Raji (cell line): ENCODE measurements around the gene TBC1D3B.
A peak's percentile ranks its signal among the peaks of the same experiment; 100 is the strongest.
"Not testable (repeated sequence)": the region's sequence is repeated elsewhere in the genome, so short reads cannot be mapped to it uniquely, and the experiment has no call there.

ENCODE experiments used
- POLR2A ChIP-seq: IDR thresholded peaks from 2 replicates; pipeline ENCODE4 v1.6.1; 2011; ENCODE audit warnings: low read depth, low read length, control low read depth; ENCODE audit not compliant: insufficient read depth

TBC1D3B gene

GRCh38 chr17:36176536-36176935 is at the start of gene TBC1D3B:
TBC1D3B (minus strand) TSS chr17:36176636; CDS start chr17:36175050, 1,586 bp downstream.
- TF ChIP-seq POLR2A: not testable (repeated sequence)

- no peak for TF ChIP-seq POLR2A
Observed at GRCh38 chr17:36214918-36215317, 38.5 kb upstream of the TBC1D3B start.

DNA sequence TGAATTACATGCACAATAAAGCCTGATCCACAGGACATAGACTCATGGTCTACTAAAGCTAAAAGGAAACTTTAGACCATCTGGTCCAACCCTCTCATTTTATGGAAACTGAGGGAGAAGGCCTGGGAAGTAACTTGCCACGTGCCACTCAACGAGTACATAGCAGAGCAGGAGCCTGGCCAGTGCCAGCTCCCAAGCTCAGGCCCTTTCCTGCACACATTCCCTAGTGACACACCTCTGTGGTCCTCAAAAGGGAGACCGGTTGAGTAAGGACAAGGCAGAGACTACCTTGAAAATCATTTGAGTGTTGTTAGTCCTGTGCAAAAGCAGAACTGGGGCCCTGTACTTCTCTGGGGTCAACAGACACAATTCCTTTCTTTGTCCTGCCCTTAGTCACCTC is 37.3 kb upstream of the TBC1D3B start:
- TF ChIP-seq POLR2A: no peak

- no peak for TF ChIP-seq POLR2A
Observed at GRCh38 chr17:36212966-36213365, 36.5 kb upstream of the TBC1D3B start.

GRCh38 chr17:36212272-36212605 is 35.8 kb upstream of the TBC1D3B start:
- TF ChIP-seq POLR2A: no peak

DNA sequence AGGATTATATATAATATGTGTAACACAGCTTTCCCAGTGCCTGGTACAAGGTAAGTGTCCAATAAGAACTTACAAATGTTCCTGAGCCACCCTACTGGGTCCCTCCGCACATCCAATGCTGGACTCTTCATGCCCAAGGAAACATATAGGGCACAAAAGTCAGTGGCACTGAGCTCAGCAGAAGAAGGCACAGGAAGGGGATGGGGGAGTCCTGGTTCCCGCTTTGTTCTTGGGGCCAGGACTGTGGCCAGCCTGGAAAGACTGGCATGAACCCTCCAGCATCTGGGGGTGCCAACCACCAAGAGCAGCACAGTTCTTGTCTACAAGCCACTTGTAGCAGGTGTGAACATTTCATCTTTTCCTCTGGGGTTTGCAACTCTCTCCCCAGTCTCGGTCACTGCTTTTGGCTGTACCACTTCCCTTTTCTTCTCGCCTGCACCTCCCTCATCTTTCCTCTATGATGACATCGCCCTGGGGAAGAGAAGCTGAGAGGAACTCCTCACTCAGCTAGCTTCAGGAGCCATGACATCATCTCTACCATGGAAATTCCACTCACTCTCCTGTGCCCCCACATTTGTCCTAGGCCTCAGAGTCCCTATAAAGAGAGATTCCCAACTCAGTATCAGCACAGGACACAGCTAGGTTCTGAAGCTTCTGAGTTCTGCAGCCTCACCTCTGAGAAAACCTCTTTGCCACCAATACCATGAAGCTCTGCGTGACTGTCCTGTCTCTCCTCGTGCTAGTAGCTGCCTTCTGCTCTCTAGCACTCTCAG is 34.2 kb upstream of the TBC1D3B start, which contains the start of gene CCL4L2:
CCL4L2 (plus strand) TSS at position 625 of the 773 bp plus-strand sequence.
- peak; percentile 43 for TF ChIP-seq POLR2A

DNA sequence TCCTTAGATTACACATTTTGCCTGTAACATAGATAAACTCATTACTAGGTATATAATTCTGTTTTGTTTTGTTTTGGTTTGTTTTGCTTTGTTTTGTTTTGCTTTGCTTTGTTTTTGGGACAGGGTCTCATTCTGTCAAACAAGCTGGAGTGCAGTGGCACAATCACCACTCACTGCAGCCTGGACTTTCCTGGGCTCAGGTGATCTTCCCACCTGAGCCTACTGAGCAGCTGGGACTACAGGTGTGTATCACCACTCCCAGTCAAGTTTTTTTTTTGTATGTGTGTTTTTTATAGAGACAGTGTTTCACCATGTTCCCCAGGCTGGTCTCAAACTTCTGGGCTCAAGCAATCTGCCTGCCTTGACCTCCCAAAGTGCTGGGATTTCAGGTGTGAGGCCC is 33.1 kb upstream of the TBC1D3B start:
- TF ChIP-seq POLR2A: no peak

GRCh38 chr17:36205637-36206485 is 29.4 kb upstream of the TBC1D3B start:
- TF ChIP-seq POLR2A: no peak

DNA sequence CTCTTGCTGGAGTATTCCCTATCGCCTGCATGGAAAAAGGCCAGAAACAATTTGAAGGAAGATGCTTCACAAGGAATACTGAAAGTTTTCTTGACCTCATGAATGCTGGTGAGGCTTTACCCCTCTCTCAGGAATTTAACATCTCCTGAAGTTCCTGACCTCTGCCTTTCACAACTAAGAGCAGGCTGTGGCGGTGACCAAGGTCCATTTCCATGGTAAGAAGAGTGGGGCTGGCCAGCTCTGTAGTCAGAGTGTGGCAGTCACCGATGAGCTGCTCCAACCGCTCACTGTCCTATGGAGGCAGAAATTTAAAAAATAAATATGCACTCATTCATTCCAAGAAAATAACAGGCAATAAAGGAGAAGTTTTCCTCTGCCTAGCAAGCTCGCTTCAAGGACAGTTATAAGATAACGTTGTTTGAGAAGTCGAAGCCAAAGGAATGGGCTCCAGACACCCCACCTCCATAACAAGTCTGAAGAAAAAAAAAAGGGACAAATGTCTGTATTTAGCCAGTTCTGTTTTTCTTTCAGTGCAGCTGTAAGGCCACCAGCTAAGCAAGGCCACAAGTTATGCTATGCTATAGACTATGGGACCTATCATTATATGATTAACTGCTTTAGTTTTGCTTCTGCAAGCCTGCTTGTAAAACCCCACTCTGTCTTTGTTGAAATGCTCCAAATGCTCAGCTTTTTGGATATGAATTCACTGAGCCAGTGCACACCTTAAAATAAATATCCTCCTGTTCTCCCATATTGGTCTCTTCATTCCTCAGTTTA is 28.5 kb upstream of the TBC1D3B start:
- no peak for TF ChIP-seq POLR2A

DNA sequence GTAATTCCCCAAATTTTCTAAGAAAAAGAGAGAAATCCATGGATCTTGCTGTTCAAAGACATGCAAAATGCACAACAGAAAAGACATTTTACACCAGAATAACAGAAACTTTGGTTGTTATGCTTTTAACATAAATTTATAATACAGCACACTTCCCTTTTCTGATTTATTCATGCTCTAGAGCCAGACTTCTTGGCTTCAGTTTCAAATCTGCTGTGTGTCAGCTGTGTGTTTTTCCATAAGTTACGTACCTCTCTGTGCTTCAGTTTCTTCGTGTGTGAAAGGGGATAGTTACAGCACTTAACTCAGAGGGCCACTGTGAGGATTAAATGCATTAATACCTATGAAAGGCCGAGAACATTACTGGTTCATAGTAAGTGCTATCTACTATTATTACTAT is 26.9 kb upstream of the TBC1D3B start:
- no peak for TF ChIP-seq POLR2A

DNA sequence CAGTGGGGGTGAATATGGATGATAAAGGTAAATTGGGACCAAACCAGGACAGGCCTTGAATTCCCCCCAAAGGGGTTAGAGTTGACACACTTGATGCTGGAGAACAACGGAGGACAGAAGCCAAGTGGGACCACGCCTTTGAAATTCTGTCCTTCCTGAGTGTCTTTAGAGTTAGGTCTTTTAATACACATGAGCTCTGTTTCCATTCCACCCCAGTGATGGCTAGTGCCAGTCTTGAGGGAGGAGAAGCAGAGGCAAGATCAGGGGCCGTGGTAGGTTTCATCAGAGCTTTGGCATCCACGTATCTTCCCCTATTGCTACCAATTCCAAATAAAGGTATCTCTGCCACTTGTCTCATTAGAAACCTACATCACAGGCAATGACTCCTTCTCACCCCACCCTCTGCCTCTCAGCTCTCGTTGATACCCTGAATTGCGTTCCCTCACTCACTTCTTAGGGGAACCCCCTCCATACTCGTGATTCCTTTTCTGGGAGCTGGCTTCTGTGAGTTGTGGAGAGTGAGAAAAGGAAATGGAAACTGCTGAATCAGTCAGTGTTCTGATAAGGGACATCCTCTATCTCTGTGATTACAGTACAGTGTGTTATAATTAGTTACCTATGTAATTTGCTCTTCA is 22.5 kb upstream of the TBC1D3B start:
- TF ChIP-seq POLR2A: no peak

GRCh38 chr17:36197387-36197703 is 20.9 kb upstream of the TBC1D3B start:
- no peak for TF ChIP-seq POLR2A

DNA sequence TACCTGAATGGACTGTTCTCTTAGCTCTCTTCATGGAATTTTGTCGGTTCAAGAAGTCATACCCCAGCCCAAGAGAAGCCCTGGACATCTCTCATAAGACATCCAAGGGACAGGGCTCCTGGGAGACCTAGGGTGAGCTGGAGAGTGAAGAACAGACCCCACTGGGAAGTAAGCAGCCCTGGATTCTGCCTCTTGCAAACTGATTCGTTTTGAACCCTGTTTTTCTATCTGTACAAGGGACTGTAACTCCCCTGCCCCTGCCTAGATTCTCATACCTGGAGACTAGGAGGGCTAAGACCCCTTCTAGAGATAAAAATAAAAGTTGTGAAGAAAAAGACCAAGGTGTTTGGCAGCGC is 19.7 kb upstream of the TBC1D3B start:
- TF ChIP-seq POLR2A: no peak

- peak; percentile 31; the same call in 1 of the 2 replicates for TF ChIP-seq POLR2A
Observed at GRCh38 chr17:36195434-36196130, 19.1 kb upstream of the TBC1D3B start.
